GM04504 (cell line): ENCODE data around the gene ALB.

Experiments used
- DNase-seq: peaks from one replicate; pipeline ENCODE4 v3.0.0-alpha.2; 2012; ENCODE audit warnings: low read depth

Gene ALB

GRCh38 chr4:73409012-73409862 lies 5.2 kb downstream of the ALB start:
- DNase-seq = no peak

DNA sequence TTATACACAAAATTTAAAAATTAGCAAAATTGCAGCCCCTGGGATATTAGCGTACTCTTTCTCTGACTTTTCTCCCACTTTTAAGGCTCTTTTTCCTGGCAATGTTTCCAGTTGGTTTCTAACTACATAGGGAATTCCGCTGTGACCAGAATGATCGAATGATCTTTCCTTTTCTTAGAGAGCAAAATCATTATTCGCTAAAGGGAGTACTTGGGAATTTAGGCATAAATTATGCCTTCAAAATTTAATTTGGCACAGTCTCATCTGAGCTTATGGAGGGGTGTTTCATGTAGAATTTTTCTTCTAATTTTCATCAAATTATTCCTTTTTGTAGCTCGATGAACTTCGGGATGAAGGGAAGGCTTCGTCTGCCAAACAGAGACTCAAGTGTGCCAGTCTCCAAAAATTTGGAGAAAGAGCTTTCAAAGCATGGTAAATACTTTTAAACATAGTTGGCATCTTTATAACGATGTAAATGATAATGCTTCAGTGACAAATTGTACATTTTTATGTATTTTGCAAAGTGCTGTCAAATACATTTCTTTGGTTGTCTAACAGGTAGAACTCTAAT lies 6.0 kb downstream of the ALB start:
- DNase-seq = no peak

GRCh38 chr4:73410916-73411730 lies 7.0 kb downstream of the ALB start:
- no peak for DNase-seq

GRCh38 chr4:73411731-73412414 lies 7.8 kb downstream of the ALB start:
- no peak for DNase-seq

- no peak for DNase-seq
Measured at GRCh38 chr4:73413294-73413755, 9.2 kb downstream of the ALB start.

GRCh38 chr4:73414936-73415271 lies 10.8 kb downstream of the ALB start:
- no peak for DNase-seq

- DNase-seq = no peak
Measured at GRCh38 chr4:73415807-73416238, 11.7 kb downstream of the ALB start.

- DNase-seq = no peak
Measured at GRCh38 chr4:73416423-73417087, 12.5 kb downstream of the ALB start.

- no peak for DNase-seq
Measured at GRCh38 chr4:73417342-73417741, 13.3 kb downstream of the ALB start.

DNA sequence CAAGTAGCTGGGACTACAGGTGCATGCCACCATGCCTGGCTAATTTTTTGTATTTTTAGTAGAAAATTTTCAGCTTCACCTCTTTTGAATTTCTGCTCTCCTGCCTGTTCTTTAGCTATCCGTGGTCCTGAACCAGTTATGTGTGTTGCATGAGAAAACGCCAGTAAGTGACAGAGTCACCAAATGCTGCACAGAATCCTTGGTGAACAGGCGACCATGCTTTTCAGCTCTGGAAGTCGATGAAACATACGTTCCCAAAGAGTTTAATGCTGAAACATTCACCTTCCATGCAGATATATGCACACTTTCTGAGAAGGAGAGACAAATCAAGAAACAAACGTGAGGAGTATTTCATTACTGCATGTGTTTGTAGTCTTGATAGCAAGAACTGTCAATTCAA lies 13.9 kb downstream of the ALB start:
- DNase-seq = no peak

- no peak for DNase-seq
Measured at GRCh38 chr4:73418677-73419076, 14.6 kb downstream of the ALB start.

DNA sequence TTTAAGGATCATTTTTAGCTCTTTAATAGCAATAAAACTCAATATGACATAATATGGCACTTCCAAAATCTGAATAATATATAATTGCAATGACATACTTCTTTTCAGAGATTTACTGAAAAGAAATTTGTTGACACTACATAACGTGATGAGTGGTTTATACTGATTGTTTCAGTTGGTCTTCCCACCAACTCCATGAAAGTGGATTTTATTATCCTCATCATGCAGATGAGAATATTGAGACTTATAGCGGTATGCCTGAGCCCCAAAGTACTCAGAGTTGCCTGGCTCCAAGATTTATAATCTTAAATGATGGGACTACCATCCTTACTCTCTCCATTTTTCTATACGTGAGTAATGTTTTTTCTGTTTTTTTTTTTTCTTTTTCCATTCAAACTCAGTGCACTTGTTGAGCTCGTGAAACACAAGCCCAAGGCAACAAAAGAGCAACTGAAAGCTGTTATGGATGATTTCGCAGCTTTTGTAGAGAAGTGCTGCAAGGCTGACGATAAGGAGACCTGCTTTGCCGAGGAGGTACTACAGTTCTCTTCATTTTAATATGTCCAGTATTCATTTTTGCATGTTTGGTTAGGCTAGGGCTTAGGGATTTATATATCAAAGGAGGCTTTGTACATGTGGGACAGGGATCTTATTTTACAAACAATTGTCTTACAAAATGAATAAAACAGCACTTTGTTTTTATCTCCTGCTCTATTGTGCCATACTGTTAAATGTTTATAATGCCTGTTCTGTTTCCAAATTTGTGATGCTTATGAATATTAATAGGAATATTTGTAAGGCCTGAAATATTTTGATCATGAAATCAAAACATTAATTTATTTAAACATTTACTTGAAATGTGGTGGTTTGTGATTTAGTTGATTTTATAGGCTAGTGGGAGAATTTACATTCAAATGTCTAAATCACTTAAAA lies 15.3 kb downstream of the ALB start:
- DNase-seq = no peak

DNA sequence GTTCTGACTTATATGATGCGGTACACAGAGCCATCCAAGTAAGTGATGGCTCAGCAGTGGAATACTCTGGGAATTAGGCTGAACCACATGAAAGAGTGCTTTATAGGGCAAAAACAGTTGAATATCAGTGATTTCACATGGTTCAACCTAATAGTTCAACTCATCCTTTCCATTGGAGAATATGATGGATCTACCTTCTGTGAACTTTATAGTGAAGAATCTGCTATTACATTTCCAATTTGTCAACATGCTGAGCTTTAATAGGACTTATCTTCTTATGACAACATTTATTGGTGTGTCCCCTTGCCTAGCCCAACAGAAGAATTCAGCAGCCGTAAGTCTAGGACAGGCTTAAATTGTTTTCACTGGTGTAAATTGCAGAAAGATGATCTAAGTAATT lies 16.5 kb downstream of the ALB start:
- DNase-seq = no peak

GRCh38 chr4:73421708-73422457 lies 17.8 kb downstream of the ALB start:
- no peak for DNase-seq

- DNase-seq = no peak
Measured at GRCh38 chr4:73422458-73422752, 18.3 kb downstream of the ALB start.

- DNase-seq = no peak
Measured at GRCh38 chr4:73423184-73423583, 19.1 kb downstream of the ALB start.

- DNase-seq = no peak
Measured at GRCh38 chr4:73426666-73427065, 22.6 kb downstream of the ALB start.

DNA sequence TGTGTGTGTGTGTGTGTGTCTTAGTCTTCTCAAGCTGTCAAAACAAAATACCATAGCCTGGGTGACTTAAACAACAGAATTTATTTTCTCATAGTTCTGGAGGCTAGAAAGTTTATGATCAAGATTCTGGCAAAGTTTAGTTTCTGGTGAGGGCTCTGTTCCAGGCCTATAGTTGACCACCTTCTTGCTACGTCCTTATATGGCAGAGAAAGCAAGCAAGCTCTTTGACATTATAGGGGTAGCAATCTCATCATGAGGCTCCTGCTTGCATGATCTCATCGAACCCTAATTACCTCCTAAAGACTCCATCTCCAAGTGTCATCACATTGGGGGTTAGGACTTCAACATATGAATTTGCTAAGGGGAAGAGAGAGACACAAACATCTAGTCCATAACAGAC lies 25.0 kb downstream of the ALB start:
- DNase-seq = no peak

- DNase-seq = no peak
Measured at GRCh38 chr4:73429826-73430587, 25.9 kb downstream of the ALB start.
